ENCODE results near the gene LYPD6. TPM values are rescaled to one million over a fixed set of nuclear protein-coding genes. Genes with fewer than 3 reads are reported as not detected.

Gene LYPD6
- total and polyA plus RNA-seq, 10 donors: 0.05 to 2.3 (median 0.41) TPM

DNA sequence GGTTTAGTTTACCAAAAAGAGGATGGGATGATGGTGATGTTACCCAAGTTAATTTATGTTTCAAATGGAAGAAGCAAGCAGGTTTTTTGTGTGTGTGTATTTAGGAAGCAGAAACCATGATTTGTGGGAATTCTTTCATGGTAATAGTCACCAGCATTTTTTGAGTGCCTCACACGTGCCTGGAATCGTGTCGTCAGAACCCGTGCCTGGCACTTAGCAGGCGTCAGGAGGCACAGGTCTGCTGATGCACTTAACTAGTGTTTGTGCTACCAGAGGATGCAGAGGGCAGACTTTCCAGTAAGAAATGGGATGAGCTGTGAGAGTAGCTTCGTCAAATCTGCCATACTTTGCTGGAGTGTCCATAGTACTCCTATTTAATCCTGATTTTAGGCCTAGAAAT, 41.1 kb downstream of the LYPD6 start:
- no peaks in the 10 kb centered on the region for H3K4me1 ChIP-seq
- 87 to 92% (median 90%) methylated on average over 6 of the region's 6 CpGs for WGBS, 5 donors
- H3K27ac ChIP-seq: no peak overlapping the region
- H3K27me3 ChIP-seq (replicated peaks in 1 of 7): no peaks in the 10 kb centered on the region
- no peaks in the 10 kb centered on the region for H3K36me3 ChIP-seq
- H3K4me3 ChIP-seq: no peak overlapping the region
- DNase-seq: no peak
- TF ChIP-seq POLR2A (IDR thresholded peaks at IDR 0.05) (no peak), POLR2AphosphoS5 (IDR thresholded peaks at IDR 0.05) (no peak)
- TF ChIP-seq, protein P1, sequence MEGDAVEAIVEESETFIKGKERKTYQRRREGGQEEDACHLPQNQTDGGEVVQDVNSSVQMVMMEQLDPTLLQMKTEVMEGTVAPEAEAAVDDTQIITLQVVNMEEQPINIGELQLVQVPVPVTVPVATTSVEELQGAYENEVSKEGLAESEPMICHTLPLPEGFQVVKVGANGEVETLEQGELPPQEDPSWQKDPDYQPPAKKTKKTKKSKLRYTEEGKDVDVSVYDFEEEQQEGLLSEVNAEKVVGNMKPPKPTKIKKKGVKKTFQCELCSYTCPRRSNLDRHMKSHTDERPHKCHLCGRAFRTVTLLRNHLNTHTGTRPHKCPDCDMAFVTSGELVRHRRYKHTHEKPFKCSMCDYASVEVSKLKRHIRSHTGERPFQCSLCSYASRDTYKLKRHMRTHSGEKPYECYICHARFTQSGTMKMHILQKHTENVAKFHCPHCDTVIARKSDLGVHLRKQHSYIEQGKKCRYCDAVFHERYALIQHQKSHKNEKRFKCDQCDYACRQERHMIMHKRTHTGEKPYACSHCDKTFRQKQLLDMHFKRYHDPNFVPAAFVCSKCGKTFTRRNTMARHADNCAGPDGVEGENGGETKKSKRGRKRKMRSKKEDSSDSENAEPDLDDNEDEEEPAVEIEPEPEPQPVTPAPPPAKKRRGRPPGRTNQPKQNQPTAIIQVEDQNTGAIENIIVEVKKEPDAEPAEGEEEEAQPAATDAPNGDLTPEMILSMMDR (IDR thresholded peaks at IDR 0.05 in 8 of 11, conservative IDR thresholded peaks at IDR 0.05 in 3 of 11): no peak
- intact Hi-C loops (cut with DNase I; ENCODE audit: low total_unique reads): no loop called here
- H3K9me3 ChIP-seq: no peaks in the 10 kb centered on the region

DNA sequence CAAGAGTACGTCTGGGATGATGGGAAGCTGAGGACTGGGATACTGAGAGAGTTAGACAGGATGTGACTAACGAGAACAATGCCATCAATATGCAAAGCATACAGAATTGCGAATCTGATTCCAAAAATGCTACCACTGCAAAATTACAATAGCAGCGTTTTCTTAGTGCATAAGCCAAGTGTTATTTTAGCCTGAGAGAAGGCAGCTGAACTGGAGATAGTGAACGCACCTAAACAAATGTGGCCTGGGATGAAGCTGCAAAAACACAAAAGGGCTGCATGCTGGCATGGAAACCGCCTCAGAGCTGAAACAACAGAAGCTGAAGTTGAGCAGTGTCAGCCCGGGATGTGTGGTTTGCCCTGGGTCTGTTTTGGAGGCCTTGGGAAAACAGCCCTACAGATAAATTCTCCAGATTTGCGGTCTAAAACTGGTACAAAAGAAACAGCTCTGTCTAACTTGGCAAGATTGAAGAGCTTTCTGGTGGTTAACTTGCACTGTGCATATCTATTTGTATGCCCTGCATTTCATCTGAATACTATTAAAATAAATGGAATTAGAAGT, 45.5 kb downstream of the LYPD6 start:
- intact Hi-C loops (cut with DNase I; ENCODE audit: low total_unique reads): no loop called here
- Histone ChIP-seq H3K27me3 (replicated peaks in 1 of 7) (no peaks in the 10 kb centered on the region), H3K4me3 (no peak overlapping the region), H3K9me3 (no peaks in the 10 kb centered on the region), H3K27ac (no peak overlapping the region), H3K36me3 (no peaks in the 10 kb centered on the region), H3K4me1 (no peaks in the 10 kb centered on the region)
- DNase-seq: no peak
- TF ChIP-seq POLR2AphosphoS5 (IDR thresholded peaks at IDR 0.05): no peak
- TF ChIP-seq POLR2A (IDR thresholded peaks at IDR 0.05): no peak
- TF ChIP-seq, protein P1 (IDR thresholded peaks at IDR 0.05 in 8 of 11, conservative IDR thresholded peaks at IDR 0.05 in 3 of 11): no peak
- WGBS, 5 donors: 68 to 78% (median 72%) methylated on average over 8 of the region's 8 CpGs

DNA sequence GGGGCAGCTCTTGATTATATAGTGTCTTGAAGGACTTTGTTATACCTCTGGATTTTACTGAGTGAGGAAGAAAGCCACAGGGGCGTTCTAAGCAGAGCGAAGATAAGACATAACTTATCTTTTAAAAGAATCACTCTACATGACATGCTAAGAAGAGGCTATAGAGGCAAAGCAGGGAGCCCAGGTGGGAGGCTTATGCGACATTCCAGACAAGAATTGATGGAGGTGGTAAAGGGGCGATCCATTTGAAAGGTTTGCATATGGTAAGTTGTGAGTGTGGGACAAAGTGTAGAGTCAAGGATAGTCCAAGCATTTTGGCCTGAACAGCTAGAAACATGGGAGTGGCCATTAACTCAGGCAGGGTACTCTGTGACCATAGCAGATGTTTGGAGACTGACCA, 49.8 kb downstream of the LYPD6 start:
- H3K36me3 ChIP-seq: no peaks in the 10 kb centered on the region
- DNase-seq: no peak
- no peaks in the 10 kb centered on the region for H3K27me3 ChIP-seq (replicated peaks in 1 of 7)
- no peak overlapping the region for H3K27ac ChIP-seq
- no peaks in the 10 kb centered on the region for H3K4me1 ChIP-seq
- WGBS, 5 donors: 81 to 96% (median 83%) methylated on average over 4 of the region's 4 CpGs
- H3K4me3 ChIP-seq: no peak overlapping the region
- intact Hi-C loops (cut with DNase I; ENCODE audit: low total_unique reads): no loop called here
- no peaks in the 10 kb centered on the region for H3K9me3 ChIP-seq
- TF ChIP-seq, protein P1 (IDR thresholded peaks at IDR 0.05 in 8 of 11, conservative IDR thresholded peaks at IDR 0.05 in 3 of 11): no peak
- TF ChIP-seq POLR2AphosphoS5 (IDR thresholded peaks at IDR 0.05) (no peak), POLR2A (IDR thresholded peaks at IDR 0.05) (no peak)

GRCh38 chr2:149383340-149383739, 53.0 kb downstream of the LYPD6 start:
- Histone ChIP-seq H3K4me1 (no peaks in the 10 kb centered on the region), H3K9me3 (no peaks in the 10 kb centered on the region), H3K27me3 (replicated peaks in 1 of 7) (no peaks in the 10 kb centered on the region), H3K36me3 (no peaks in the 10 kb centered on the region), H3K27ac (no peak overlapping the region), H3K4me3 (no peak overlapping the region)
- TF ChIP-seq POLR2AphosphoS5 (IDR thresholded peaks at IDR 0.05) (no peak), POLR2A (IDR thresholded peaks at IDR 0.05) (no peak)
- TF ChIP-seq, protein P1 (IDR thresholded peaks at IDR 0.05 in 8 of 11, conservative IDR thresholded peaks at IDR 0.05 in 3 of 11): no peak
- no peak for DNase-seq
- intact Hi-C loops (cut with DNase I; ENCODE audit: low total_unique reads): no loop called here
- WGBS, 5 donors: 57 to 81% (median 76%) methylated on average over 1 of the region's 1 CpG

Data from spleen (tissue), 11 donors.